K562 (cell line): ENCODE measurements around the gene LCNL1. TPM values are rescaled to one million over a fixed set of nuclear protein-coding genes. Genes with fewer than 3 reads are reported as not detected.

Experiments
- CBFA2T2 ChIP-seq: fragments of 450-650 bp; conservative IDR thresholded peaks from 2 replicates; pipeline ENCODE4 v1.6.1; 2017; ENCODE audit warnings: mild to moderate bottlenecking
- CBX8 ChIP-seq: fragments of 200-600 bp; sonication (generic); IDR thresholded peaks from 2 replicates; pipeline ENCODE4 v1.6.1; 2012; ENCODE audit warnings: borderline replicate concordance, mixed run types, low read depth, mild to moderate bottlenecking, moderate library complexity, mixed read lengths, low read length, control low read depth, inconsistent platforms; ENCODE audit not compliant: poor library complexity, severe bottlenecking; ENCODE audit errors: extremely low read depth
- CHD4 ChIP-seq: fragments of 200-600 bp; sonication (generic); IDR thresholded peaks from 3 replicates; pipeline ENCODE4 v1.6.1; 2012; ENCODE audit warnings: low read depth, mild to moderate bottlenecking, mixed read lengths, low read length, inconsistent platforms; ENCODE audit not compliant: insufficient read depth, insufficient replicate concordance, poor library complexity, severe bottlenecking
- ELK3 ChIP-seq: fragments of 450-650 bp; formaldehyde crosslinking; IDR thresholded peaks from 2 replicates; pipeline ENCODE4 v1.4.0; 2020; ENCODE audit warnings: mild to moderate bottlenecking
- FOXJ3 ChIP-seq: sonication (generic); formaldehyde crosslinking; IDR thresholded peaks from 2 replicates; pipeline ENCODE4 v1.4.0; 2020; ENCODE audit warnings: mild to moderate bottlenecking, missing genetic modification reagents
- GATAD2A ChIP-seq: fragments of 450-650 bp; IDR thresholded peaks from 2 replicates; pipeline ENCODE4 v1.6.1; 2017
- HNRNPH1 ChIP-seq: fragments of 200-400 bp; formaldehyde crosslinking; optimal IDR thresholded peaks from 2 replicates; pipeline ENCODE3; 2017; ENCODE audit warnings: low read depth, mild to moderate bottlenecking, low read length, moderate library complexity
- HNRNPLL ChIP-seq: fragments of 200-400 bp; formaldehyde crosslinking; IDR thresholded peaks from 2 replicates; pipeline ENCODE4 v1.6.1; 2017; ENCODE audit warnings: low read length, low read depth, mild to moderate bottlenecking; ENCODE audit not compliant: poor library complexity, severe bottlenecking
- IRF2 ChIP-seq: sonication (generic); formaldehyde crosslinking; IDR thresholded peaks from 2 replicates; pipeline ENCODE4 v1.8.1; 2022; ENCODE audit warnings: mild to moderate bottlenecking, missing genetic modification reagents
- MLX ChIP-seq, 2 experiments: fragments of 450-650 bp in 1 of 2; sonication (generic) in 1 of 2; formaldehyde crosslinking; conservative IDR thresholded peaks; 2 replicates each; pipeline versions ENCODE4 v1.4.0 to v1.8.1; 2020 to 2022; ENCODE audit warnings: mild to moderate bottlenecking in 1 of 2, missing genetic modification reagents in 1 of 2
- MTA1 ChIP-seq: fragments of 450-650 bp; IDR thresholded peaks from 2 replicates; pipeline ENCODE4 v1.6.1; 2017; ENCODE audit warnings: borderline replicate concordance
- MYNN ChIP-seq, 2 experiments: sonication (generic); formaldehyde crosslinking in 1 of 2; IDR thresholded peaks; 2 replicates each; pipeline versions ENCODE4 v1.5.0 to v1.6.1; 2016 to 2020; ENCODE audit warnings: antibody characterized with exemption in 1 of 2, missing genetic modification reagents in 1 of 2
- NFIX ChIP-seq: fragments of 250-450 bp; sonication (Bioruptor Pico); IDR thresholded peaks from 2 replicates; pipeline ENCODE4 v1.4.0; 2020; ENCODE audit warnings: low read depth, mild to moderate bottlenecking, moderate library complexity
- NONO ChIP-seq, 2 experiments: fragments of 200-400 bp in 1 of 2; fragments of 450-650 bp in 1 of 2; formaldehyde crosslinking in 1 of 2; IDR thresholded peaks; 2 replicates each; pipeline ENCODE4 v1.6.1; 2017; ENCODE audit warnings: low read depth in 2 of 2, mild to moderate bottlenecking in 2 of 2, moderate library complexity in 2 of 2, low read length in 1 of 2
- RBM15 ChIP-seq: fragments of 200-400 bp; formaldehyde crosslinking; IDR thresholded peaks from 2 replicates; pipeline ENCODE4 v1.6.1; 2018; ENCODE audit warnings: mild to moderate bottlenecking, low read length, moderate library complexity; ENCODE audit not compliant: insufficient read depth
- RBM34 ChIP-seq: fragments of 200-400 bp; formaldehyde crosslinking; IDR thresholded peaks from 2 replicates; pipeline ENCODE4 v1.6.1; 2018; ENCODE audit warnings: low read length, borderline replicate concordance; ENCODE audit not compliant: insufficient read depth
- SMAD1 ChIP-seq: fragments of 150-350 bp; IDR thresholded peaks from 2 replicates; pipeline ENCODE4 v1.6.1; 2014; ENCODE audit warnings: low read length, low read depth; ENCODE audit not compliant: partially characterized antibody
- SMAD3 ChIP-seq: fragments of 450-650 bp; formaldehyde crosslinking; conservative IDR thresholded peaks from 2 replicates; pipeline ENCODE4 v1.4.0; 2020; ENCODE audit warnings: mild to moderate bottlenecking
- SMARCA4 ChIP-seq: fragments of 450-650 bp; IDR thresholded peaks from 2 replicates; pipeline ENCODE4 v1.6.1; 2016
- TBP ChIP-seq: optimal IDR thresholded peaks from 2 replicates; pipeline ENCODE3; 2011; ENCODE audit warnings: low read depth, low read length, improper control_type of control experiment
- VEZF1 ChIP-seq: fragments of 200-800 bp; sonication (Bioruptor generic); IDR thresholded peaks from 2 replicates; pipeline ENCODE4 v1.6.1; 2017; ENCODE audit warnings: missing genetic modification characterization, missing compliant biosample characterization
- ZNF143 ChIP-seq: sonication (generic); formaldehyde crosslinking; IDR thresholded peaks from 2 replicates; pipeline ENCODE4 v1.9.0; 2022; ENCODE audit warnings: mild to moderate bottlenecking, missing genetic modification reagents
- polyA plus RNA-seq, 8 experiments: library from polyadenylated mRNA; depleted of rRNA in 4 of 8; stranded (reverse) in 5 of 8; unstranded in 3 of 8; fragments of >200 nt; fragmentation: Nextera tagmentation in 2 of 8; fragmentation: Illumina TruSeq in 1 of 8; extraction: Ambion mirVana in 2 of 8; extraction: Trizol in 1 of 8; gene quantifications; 2 replicates each; pipeline versions ENCODE4 v1.2.1 to v1.2.3, GENCODE V29; 2011 to 2014; ENCODE audit warnings: inconsistent platforms in 1 of 8, missing spikeins in 1 of 8
- total RNA-seq, 7 experiments: library from RNA; depleted of rRNA in 6 of 7; stranded (reverse); fragments of >200 nt in 6 of 7; fragmentation: Illumina TruSeq in 2 of 7; extraction: Trizol in 2 of 7; gene quantifications; 2 replicates each; pipeline versions ENCODE4 v1.2.1 to v1.2.3, GENCODE V29; 2011 to 2021; ENCODE audit warnings: low replicate concordance in 1 of 7

LCNL1 gene
- total and polyA plus RNA-seq, 9 of the 15 experiments (the other 6 are each of a cell fraction or from before 2014, with no cell fraction given): 0.04 to 0.16 (median 0.04) TPM; not detected in 4

GRCh38 chr9:136949817-136950655 is 32.8 kb upstream of the LCNL1 start (continued):
- no peak for TF ChIP-seq MLX (CRISPR knock-in tag; conservative IDR thresholded peaks at IDR 0.05)
- TF ChIP-seq SMARCA4: no peak
- TF ChIP-seq VEZF1 (CRISPR knock-in tag): peak; percentile 91
- TF ChIP-seq ZNF143 (CRISPR knock-in tag): no peak
- no peak for TF ChIP-seq RBM15
- no peak for TF ChIP-seq RBM34
- no peak for TF ChIP-seq SMAD1
- no peak for TF ChIP-seq GATAD2A
- TF ChIP-seq CBX8: no peak
- TF ChIP-seq TBP: peak; percentile 53
- TF ChIP-seq NONO (IDR thresholded peaks at IDR 0.05; ENCODE audit: low read depth in 2 of 2, low read length in 1 of 2): 0 out of 4 replicates have a peak, but pooled peaks of 1 of the 2 experiments have one; percentile 19
- TF ChIP-seq CBFA2T2: peak; percentile 84
- peak; percentile 57 for TF ChIP-seq HNRNPLL
- TF ChIP-seq NFIX: no peak
- no peak for TF ChIP-seq FOXJ3
- TF ChIP-seq MTA1: no peak
- TF ChIP-seq ELK3: no peak
- no peak for TF ChIP-seq HNRNPH1
- no peak for TF ChIP-seq IRF2 (CRISPR knock-in tag)
- TF ChIP-seq CHD4: no peak
- no peak for TF ChIP-seq SMAD3 (CRISPR knock-in tag)
- TF ChIP-seq MYNN (IDR thresholded peaks at IDR 0.05): no peak
- no peak for TF ChIP-seq MYNN (CRISPR knock-in tag; IDR thresholded peaks at IDR 0.05)
